22Rv1 (cell line): Measurements from ENCODE around the gene TNFRSF1B.

Source experiments
- ZFX ChIP-seq: fragments of 450-650 bp; IDR thresholded peaks from 2 replicates; pipeline ENCODE4 v1.6.1; 2017; ENCODE audit warnings: antibody characterized with exemption, borderline replicate concordance
- TF ChIP-seq, protein P1 (sequence below): fragments of 450-650 bp; IDR thresholded peaks from 2 replicates; pipeline ENCODE4 v1.5.1; 2017; ENCODE audit warnings: mild to moderate bottlenecking

DNA sequence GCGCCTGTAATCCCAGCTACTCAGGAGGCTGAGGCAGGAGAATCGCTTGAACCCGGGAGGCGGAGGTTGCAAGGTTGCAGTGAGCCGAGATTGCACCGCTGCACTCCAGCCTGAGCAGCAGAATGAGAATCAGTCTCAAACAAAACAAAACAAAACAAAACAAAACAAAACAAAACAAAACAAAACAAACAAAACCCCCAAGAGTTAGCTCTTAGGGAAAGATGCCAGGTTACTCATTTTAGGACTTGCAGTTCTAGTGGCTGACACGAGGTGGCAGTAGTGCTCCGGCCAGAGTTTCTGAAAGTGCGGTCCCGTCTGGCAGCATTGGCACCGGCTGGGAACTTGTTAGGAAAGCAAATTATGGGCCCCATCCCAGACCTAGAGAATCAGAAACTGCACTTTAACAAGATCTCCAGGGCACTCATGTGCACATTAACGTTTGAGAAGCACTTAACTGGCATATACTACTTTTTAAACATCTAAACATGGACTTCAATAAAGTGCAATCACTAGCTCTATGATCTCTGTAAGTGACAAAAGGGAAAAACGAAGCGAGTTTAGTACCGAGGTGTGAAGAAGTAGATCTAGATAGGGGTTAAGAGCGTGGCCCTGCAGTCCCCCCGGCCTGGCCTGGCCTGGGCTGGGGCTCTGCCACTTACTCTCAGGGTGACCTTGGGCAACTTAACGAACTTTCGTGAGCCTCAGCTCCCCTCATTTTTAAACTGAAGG is 41.9 kb upstream of the TNFRSF1B start:
- TF ChIP-seq, protein P1, sequence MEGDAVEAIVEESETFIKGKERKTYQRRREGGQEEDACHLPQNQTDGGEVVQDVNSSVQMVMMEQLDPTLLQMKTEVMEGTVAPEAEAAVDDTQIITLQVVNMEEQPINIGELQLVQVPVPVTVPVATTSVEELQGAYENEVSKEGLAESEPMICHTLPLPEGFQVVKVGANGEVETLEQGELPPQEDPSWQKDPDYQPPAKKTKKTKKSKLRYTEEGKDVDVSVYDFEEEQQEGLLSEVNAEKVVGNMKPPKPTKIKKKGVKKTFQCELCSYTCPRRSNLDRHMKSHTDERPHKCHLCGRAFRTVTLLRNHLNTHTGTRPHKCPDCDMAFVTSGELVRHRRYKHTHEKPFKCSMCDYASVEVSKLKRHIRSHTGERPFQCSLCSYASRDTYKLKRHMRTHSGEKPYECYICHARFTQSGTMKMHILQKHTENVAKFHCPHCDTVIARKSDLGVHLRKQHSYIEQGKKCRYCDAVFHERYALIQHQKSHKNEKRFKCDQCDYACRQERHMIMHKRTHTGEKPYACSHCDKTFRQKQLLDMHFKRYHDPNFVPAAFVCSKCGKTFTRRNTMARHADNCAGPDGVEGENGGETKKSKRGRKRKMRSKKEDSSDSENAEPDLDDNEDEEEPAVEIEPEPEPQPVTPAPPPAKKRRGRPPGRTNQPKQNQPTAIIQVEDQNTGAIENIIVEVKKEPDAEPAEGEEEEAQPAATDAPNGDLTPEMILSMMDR = peak; percentile 95
- TF ChIP-seq ZFX = no peak
